Endothelial cell of umbilical vein (primary cell): ENCODE data around the gene PPP1R16B. TPM values are rescaled to one million over a fixed set of nuclear protein-coding genes. Genes with fewer than 3 reads are reported as not detected.

Experiments
- BruUV-seq: library from RNA; stranded (reverse); fragments of 400-500 nt; replicated peaks from 2 replicates; lab custom pipeline; 2021; lab: Mats Ljungman, UMichigan
- CTCF ChIA-PET: fragments of 300-600, 350-600 bp; sonication (Branson Sonifier 250); formaldehyde crosslinking; loops from one replicate; lab custom pipeline; 2021; ENCODE audit warnings: antibody characterized with exemption, inconsistent platforms; lab: Charles Lee
- POLR2A ChIA-PET: fragments of 300-600, 350-600 bp; sonication (Branson Sonifier 250); formaldehyde crosslinking; loops from one replicate; lab custom pipeline; 2021; ENCODE audit warnings: antibody characterized with exemption, inconsistent platforms; lab: Charles Lee
- DNase-seq: peaks from one replicate; pipeline ENCODE4 v3.0.0-alpha.2; 2011; ENCODE audit warnings: low read depth, low spot score
- FAIRE-seq: peaks from 2 replicates; lab custom pipeline; 2011; peaks lifted over from hg19 to GRCh38; lab: Jason Lieb, UNC
- H2AFZ ChIP-seq: 2 replicates; pipeline ENCODE4 v1.6.0; 2012; ENCODE audit warnings: low read depth, low read length, control low read depth, inconsistent platforms
- H3K27ac ChIP-seq: 2 replicates; pipeline ENCODE4 v1.5.1; 2011; ENCODE audit warnings: low read depth, mild to moderate bottlenecking, control low read depth, low read length, moderate library complexity; ENCODE audit not compliant: insufficient read depth
- H3K27me3 ChIP-seq, 2 experiments: 2 replicates each; pipeline versions ENCODE4 v1.6.0 to v1.6.1; 2011; ENCODE audit warnings: low read length in 2 of 2, mixed read lengths in 1 of 2; ENCODE audit not compliant: control insufficient read depth in 2 of 2, insufficient read depth in 2 of 2
- H3K36me3 ChIP-seq, 2 experiments: 2 replicates in 1 of 2; 3 replicates in 1 of 2; pipeline ENCODE4 v1.5.1; 2011; ENCODE audit warnings: low read length in 2 of 2, mild to moderate bottlenecking in 1 of 2, moderate library complexity in 1 of 2; ENCODE audit not compliant: control insufficient read depth in 2 of 2, insufficient read depth in 2 of 2; ENCODE audit errors: extremely low read depth in 1 of 2
- H3K4me1 ChIP-seq: 3 replicates; pipeline ENCODE4 v1.5.1; 2011; ENCODE audit warnings: mild to moderate bottlenecking, low read length; ENCODE audit not compliant: control insufficient read depth, insufficient read depth; ENCODE audit errors: extremely low read depth
- H3K4me2 ChIP-seq: 2 replicates; pipeline ENCODE4 v1.6.1; 2011; ENCODE audit warnings: low read length, control low read depth, mixed read lengths; ENCODE audit not compliant: insufficient read depth
- H3K4me3 ChIP-seq, 3 experiments: fragments of 200-600 bp in 1 of 3; sonication (generic), shearing (Covaris generic) in 1 of 3; replicated peaks in 1 of 3; 2 replicates each; pipeline ENCODE4 v1.5.1; 2011 to 2016; ENCODE audit warnings: control low read depth in 3 of 3, low read length in 3 of 3, mild to moderate bottlenecking in 2 of 3, inconsistent platforms in 1 of 3, low read depth in 1 of 3, moderate library complexity in 1 of 3; ENCODE audit not compliant: insufficient read depth in 1 of 3
- H3K79me2 ChIP-seq: 2 replicates; pipeline ENCODE4 v1.6.0; 2012; ENCODE audit warnings: low read length, inconsistent platforms; ENCODE audit not compliant: control insufficient read depth, insufficient read depth
- H3K9ac ChIP-seq: replicated peaks from 2 replicates; pipeline ENCODE3; 2011; ENCODE audit warnings: low read length, control low read depth; ENCODE audit not compliant: insufficient read depth; ENCODE audit errors: extremely low read depth
- H3K9me1 ChIP-seq: replicated peaks from 3 replicates; pipeline ENCODE4 v1.6.0; 2011; ENCODE audit warnings: mild to moderate bottlenecking, low read length; ENCODE audit not compliant: control insufficient read depth, insufficient read depth; ENCODE audit errors: extremely low read depth
- H3K9me3 ChIP-seq: replicated peaks from 2 replicates; pipeline ENCODE4 v1.5.1; 2012; ENCODE audit warnings: low read length, inconsistent platforms; ENCODE audit not compliant: control insufficient read depth, insufficient read depth
- H4K20me1 ChIP-seq: replicated peaks from 2 replicates; pipeline ENCODE3; 2011; ENCODE audit warnings: mild to moderate bottlenecking, low read length; ENCODE audit not compliant: control insufficient read depth, insufficient read depth; ENCODE audit errors: extremely low read depth
- EZH2 ChIP-seq: IDR thresholded peaks from 2 replicates; pipeline ENCODE4 v1.6.1; 2012; ENCODE audit warnings: borderline replicate concordance, low read depth, mild to moderate bottlenecking, moderate library complexity, low read length, inconsistent platforms; ENCODE audit not compliant: severe bottlenecking
- FOS ChIP-seq: IDR thresholded peaks from 2 replicates; pipeline ENCODE4 v1.6.1; 2011; ENCODE audit warnings: mild to moderate bottlenecking, low read length, moderate library complexity, borderline replicate concordance; ENCODE audit not compliant: insufficient read depth
- GATA2 ChIP-seq: IDR thresholded peaks from 2 replicates; pipeline ENCODE4 v1.7.0; 2011; ENCODE audit warnings: low read depth, mild to moderate bottlenecking, moderate library complexity, mixed read lengths, low read length; ENCODE audit not compliant: insufficient read length, insufficient read depth
- JUN ChIP-seq: IDR thresholded peaks from 2 replicates; pipeline ENCODE4 v1.6.1; 2011; ENCODE audit warnings: borderline replicate concordance, low read depth; ENCODE audit not compliant: insufficient read length, insufficient read depth
- MYC ChIP-seq: IDR thresholded peaks from one replicate; pipeline ENCODE4 v1.6.1; 2011; ENCODE audit warnings: mild to moderate bottlenecking, low read depth, low read length
- POLR2A ChIP-seq: IDR thresholded peaks from 2 replicates; pipeline ENCODE4 v1.6.1; 2012; ENCODE audit warnings: low read depth, mild to moderate bottlenecking, control low read depth, low read length
- POLR2AphosphoS5 ChIP-seq: IDR thresholded peaks from 2 replicates; pipeline ENCODE4 v1.6.1; 2012; ENCODE audit warnings: low read depth, mild to moderate bottlenecking, control low read depth, low read length, moderate library complexity; ENCODE audit not compliant: insufficient read depth
- dilution Hi-C: fragments of 300-500 bp; cut with MboI; formaldehyde crosslinking; loops from one replicate; pipeline ENCODE4 v1.15.0; 2019; ENCODE audit warnings: low sequenced_read_pairs; ENCODE audit not compliant: extremely low pct_ligation_motif_present
- intact Hi-C: fragments of 100-400 bp; cut with micrococcal nuclease; formaldehyde crosslinking; loops from one replicate; pipeline ENCODE4 v1.10.0; 2022
- polyA plus RNA-seq, 4 experiments: library from polyadenylated mRNA; depleted of rRNA in 3 of 4; stranded (reverse) in 3 of 4; unstranded in 1 of 4; fragments of >200 nt; gene quantifications; 2 replicates each; pipeline versions ENCODE4 v1.2.1 to v1.2.3, GENCODE V29; 2011 to 2012; ENCODE audit warnings: missing spikeins in 1 of 4
- total RNA-seq: library from RNA; stranded (reverse); gene quantifications from 2 replicates; pipeline ENCODE4 v1.2.3, GENCODE V29; 2021
- TF ChIP-seq, protein P1 (sequence below), 2 donors: IDR thresholded peaks; 1 replicate in 1 of 2; 2 replicates in 1 of 2; pipeline ENCODE4 v1.5.1; 2011; ENCODE audit warnings: low read length in 2 of 2, mild to moderate bottlenecking in 2 of 2, moderate library complexity in 2 of 2, control low read depth in 1 of 2, inconsistent platforms in 1 of 2, low read depth in 1 of 2; ENCODE audit not compliant: insufficient read depth in 1 of 2; ENCODE audit errors: extremely low read depth in 1 of 2
- TF ChIP-seq, protein P2 (sequence below): IDR thresholded peaks from 2 replicates; pipeline ENCODE4 v1.6.1; 2011; ENCODE audit not compliant: insufficient read depth, insufficient read length

Gene PPP1R16B
- total and polyA plus RNA-seq, 2 donors (not counting 3 experiments of a cell fraction or from before 2014, with no cell fraction given), result 34.7 to 68.1 TPM

DNA sequence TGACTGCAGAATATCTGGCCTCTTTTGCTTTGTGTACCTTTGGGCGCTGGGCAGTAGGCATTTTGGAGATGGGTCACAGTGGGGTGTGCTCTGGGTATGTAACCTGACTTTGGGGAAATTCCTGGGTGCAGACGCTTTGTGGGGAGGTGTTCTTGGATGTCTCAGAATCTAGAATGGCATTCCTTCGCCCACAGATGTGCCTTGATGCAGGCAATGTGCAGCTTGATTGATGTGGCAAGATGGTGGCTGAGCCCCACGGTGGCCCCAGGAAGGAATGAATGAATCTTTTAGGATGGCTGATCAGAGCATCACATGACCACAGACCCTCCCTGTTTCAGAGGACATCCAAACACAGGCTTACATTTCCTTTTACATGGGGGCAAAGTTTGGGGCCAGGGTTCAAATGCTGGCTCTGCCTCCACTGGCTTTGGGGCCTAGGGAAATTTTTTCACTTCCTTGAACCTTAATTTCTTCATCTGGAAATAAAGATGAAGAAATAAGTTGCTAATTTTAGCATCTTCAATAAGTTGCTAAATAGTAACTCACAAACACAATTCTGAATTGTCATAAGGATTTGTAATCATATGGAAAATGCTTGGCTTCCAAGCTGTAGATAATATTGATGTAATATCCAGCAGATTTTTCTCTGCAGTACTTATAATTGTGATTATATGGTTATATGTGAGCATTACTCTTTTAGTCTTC lies 5.6 kb downstream of the PPP1R16B start:
- H3K4me3 ChIP-seq, result no peak overlapping the region
- peaks cover 43% of the 10 kb centered on the region for H3K4me1 ChIP-seq
- TF ChIP-seq JUN, result no peak
- TF ChIP-seq FOS, result no peak
- no peak for TF ChIP-seq MYC
- TF ChIP-seq, protein P1, sequence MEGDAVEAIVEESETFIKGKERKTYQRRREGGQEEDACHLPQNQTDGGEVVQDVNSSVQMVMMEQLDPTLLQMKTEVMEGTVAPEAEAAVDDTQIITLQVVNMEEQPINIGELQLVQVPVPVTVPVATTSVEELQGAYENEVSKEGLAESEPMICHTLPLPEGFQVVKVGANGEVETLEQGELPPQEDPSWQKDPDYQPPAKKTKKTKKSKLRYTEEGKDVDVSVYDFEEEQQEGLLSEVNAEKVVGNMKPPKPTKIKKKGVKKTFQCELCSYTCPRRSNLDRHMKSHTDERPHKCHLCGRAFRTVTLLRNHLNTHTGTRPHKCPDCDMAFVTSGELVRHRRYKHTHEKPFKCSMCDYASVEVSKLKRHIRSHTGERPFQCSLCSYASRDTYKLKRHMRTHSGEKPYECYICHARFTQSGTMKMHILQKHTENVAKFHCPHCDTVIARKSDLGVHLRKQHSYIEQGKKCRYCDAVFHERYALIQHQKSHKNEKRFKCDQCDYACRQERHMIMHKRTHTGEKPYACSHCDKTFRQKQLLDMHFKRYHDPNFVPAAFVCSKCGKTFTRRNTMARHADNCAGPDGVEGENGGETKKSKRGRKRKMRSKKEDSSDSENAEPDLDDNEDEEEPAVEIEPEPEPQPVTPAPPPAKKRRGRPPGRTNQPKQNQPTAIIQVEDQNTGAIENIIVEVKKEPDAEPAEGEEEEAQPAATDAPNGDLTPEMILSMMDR (IDR thresholded peaks at IDR 0.05; ENCODE audit: extremely low read depth in 1 of 2, insufficient read depth in 1 of 2, low read depth in 1 of 2, low read length in 2 of 2), result no peak
- no peak for TF ChIP-seq POLR2A
- TF ChIP-seq GATA2, result no peak
- TF ChIP-seq, protein P2, sequence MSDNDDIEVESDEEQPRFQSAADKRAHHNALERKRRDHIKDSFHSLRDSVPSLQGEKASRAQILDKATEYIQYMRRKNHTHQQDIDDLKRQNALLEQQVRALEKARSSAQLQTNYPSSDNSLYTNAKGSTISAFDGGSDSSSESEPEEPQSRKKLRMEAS, result no peak
- no peak for TF ChIP-seq POLR2AphosphoS5
- no peak for TF ChIP-seq EZH2
- no peak overlapping the region for H3K27ac ChIP-seq
- no peaks in the 10 kb centered on the region for H3K79me2 ChIP-seq
- H3K9me1 ChIP-seq, result no peaks in the 10 kb centered on the region
- DNase-seq (no peak), FAIRE-seq (no peak)
- peaks cover 0 to 8% of the 10 kb centered on the region in 2 experiments for H3K36me3 ChIP-seq
- H2AFZ ChIP-seq, result no peak overlapping the region
- ChIA-PET POLR2A (no interaction called here), CTCF (interaction anchor here (0.8 to 1.8 kb wide), 3 partner anchors 64 to 83 kb away, joined by 3 to 7 read pairs (median 6); no protein-coding TSS in a partner anchor)
- H3K9ac ChIP-seq, result no peak overlapping the region
- dilution Hi-C loops (no loop called here), intact Hi-C loops (no loop called here)
- H3K9me3 ChIP-seq, result no peaks in the 10 kb centered on the region
- no peak overlapping the region for H3K4me2 ChIP-seq
- BruUV-seq, result no TSS peak
- no peaks in the 10 kb centered on the region for H3K27me3 ChIP-seq
- H4K20me1 ChIP-seq, result no peaks in the 10 kb centered on the region
